GM19438 (cell line): ENCODE results near the gene CDH13.

Experiments used
- ATAC-seq: cut with Tn5 transposase; IDR thresholded peaks from one replicate; pipeline ENCODE4 v1.9.1; 2021; ENCODE audit warnings: low read depth; ENCODE audit not compliant: unreplicated experiment

The CDH13 gene

DNA sequence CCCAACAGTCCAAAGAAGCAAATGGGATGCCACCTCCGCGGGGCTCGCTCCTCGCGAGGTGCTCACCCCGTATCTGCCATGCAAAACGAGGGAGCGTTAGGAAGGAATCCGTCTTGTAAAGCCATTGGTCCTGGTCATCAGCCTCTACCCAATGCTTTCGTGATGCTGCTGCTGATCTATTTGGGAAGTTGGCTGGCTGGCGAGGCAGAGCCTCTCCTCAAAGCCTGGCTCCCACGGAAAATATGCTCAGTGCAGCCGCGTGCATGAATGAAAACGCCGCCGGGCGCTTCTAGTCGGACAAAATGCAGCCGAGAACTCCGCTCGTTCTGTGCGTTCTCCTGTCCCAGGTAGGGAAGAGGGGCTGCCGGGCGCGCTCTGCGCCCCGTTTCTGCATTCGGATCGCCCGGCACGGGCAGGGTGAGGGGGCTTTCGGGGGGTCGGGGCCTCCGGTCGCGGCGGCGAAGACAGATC lies at the start of gene CDH13:
CDH13 (plus strand) TSS at position 179 of the 471 bp plus-strand sequence.
- no peak for ATAC-seq

DNA sequence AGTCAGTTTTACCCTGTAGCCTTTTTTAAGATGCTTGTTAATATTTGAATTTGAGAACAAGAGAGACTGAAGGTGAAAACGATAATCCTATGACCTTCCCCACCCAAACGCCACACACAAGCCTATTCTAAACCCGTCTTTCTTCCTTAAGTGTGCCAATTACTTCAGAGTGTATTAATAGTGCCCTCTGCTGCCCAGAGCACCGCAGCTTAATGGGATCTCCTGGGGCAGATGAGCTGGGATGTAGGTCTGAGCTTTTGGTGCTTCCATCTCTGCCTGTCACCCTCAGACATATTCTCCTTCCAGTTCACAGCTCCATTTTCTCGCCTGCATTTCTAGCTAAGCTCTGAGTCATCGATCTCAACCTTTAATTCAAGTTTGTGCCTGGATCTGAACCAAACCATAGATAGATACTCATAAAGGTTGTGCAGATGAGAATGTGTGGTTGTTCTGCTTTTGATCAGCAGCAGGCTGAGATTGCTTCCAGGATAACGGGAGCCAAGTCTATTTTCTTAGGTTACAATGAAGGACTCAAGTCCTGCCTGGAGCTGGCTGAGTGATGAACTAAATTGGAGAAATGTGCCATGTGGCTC lies 46.4 kb upstream of the CDH13 start:
- ATAC-seq: no peak

DNA sequence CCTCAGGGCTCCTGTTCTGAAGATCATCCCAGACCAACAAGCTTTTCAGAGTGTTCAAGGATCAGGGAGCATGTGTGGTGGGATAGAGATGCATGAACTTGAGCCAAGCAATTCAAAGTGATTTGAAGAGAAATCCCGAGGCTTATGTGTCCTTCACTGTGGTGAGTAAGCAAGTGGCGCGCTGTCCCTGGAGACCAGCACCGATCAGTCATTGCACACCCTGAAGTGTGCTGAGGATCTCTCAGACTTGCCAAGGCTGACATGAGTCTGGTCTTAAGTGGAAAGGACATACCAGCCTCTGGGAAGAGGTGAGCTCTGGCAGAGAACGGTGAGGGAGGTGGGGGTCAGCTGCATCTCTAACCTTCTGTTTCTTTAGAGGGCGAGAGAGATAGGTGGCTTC lies 43.8 kb upstream of the CDH13 start:
- ATAC-seq: no peak

DNA sequence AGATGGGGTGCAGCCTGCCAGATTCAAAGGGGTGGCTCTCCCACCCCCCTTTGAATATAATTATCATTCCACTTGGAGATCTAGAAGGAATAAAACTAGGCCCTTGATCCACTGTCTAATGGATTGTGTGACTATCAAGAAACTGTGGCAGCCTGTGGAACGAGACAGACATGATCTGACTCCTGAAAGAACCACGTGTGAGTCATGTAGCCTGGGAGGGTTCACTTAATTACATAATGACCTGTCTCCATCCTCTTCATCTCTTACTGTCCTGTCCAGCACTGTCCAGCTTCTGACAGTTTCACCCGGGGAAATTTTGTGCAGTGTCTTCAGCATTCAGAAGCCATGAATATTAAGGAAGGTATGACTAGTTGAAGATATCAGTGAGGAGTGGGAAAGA lies 43.3 kb upstream of the CDH13 start:
- ATAC-seq: no peak

DNA sequence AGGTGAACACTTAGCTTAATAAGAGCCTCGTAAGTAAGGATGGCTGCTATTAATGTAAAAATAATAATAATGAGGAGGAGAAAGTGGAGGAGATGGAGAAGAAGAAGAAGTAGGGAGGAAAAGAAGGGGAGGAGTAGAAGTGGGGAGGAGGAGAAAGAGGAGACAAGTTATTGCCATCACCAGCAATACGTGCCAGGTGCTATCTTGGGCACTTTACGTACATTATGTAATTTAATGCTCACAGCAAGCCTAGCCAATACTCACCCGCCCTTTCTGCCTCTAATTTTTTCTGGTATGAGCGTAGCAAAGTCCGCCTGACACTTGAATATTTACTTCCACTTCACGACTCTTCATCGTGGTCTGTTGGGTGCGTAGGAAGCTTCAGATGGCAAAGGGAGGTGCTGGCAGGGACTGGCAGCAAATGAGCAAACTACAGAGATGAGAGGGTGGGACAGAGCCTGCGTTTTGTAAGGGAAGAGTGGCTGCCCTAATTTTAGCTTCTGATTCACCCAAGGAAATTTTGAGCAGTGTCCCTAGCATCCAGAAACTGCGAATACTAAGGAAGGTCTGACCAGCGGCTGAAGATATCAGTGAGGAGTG lies 42.1 kb upstream of the CDH13 start:
- ATAC-seq: no peak

DNA sequence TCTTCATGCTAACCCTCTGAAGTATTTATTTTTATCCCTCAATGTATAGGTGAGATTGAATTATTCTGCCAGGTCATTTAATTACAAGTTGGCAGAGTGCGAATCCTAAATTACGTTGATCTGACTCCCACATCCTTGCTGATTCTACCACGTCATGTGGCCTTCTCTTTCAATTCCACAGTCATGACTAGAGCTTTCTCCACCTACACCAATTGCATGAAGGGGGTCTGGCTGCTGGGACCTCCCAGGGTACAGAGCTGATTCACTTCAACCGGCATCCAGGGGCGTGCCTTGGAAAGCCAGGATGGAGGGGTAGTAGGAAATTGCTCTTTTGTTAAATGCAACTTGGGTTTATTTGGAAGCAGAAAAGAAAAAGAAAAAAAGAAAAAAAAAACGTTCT lies 41.1 kb upstream of the CDH13 start:
- no peak for ATAC-seq

DNA sequence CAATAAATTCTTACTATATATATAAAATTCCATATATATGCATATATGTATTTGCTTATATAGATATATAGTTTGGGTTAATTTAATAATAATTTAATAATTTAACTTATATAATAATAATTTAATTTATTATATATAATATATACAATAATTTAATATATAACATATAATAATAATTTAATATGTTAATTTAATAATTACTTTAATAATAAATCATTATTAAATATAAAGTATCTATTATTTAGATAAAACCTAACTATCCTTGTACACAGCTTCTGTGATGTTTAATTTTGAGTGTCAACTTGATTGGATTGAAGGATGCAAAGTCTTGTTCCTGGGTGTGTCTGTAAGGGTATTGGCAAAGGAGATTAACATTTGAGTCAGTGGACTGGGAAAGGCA lies 40.6 kb upstream of the CDH13 start:
- no peak for ATAC-seq

DNA sequence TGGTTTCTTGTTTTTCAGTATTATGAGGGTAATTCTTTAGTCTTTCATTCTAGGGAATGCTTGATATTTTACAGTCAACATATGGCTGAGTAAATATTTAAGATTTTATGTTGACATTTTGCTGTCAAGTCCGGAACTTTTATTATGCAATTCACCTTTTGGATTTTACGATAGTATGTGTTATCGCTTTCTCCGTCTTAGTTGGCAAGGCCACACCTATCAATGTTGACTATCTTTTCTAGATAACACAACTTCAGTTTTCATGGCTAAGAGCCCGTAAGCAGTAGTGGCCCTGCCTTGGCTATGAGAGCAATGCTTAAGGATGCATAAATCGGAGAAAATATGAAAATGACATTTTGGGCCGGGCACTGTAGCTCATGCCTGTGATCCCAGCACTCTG lies 39.5 kb upstream of the CDH13 start:
- ATAC-seq: no peak

DNA sequence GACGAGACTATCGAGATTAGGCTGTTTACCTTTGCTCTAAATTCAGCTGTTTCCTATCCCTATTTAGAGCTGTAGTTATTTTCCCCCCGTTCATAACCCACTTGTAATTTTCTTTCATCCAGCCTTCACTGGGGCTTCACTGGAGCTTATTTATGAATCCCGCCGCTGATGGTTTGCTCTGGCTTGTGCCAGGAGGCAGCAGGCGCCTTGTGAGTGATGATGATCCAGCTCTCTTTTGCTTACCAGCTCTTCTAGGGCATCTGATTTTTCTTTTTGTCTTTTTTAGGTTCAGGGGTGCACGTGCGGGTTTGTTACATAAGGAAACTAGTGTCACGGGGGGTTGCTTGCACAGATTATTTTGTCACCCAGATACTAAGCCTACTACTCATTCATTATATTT lies 37.4 kb upstream of the CDH13 start:
- no peak for ATAC-seq

DNA sequence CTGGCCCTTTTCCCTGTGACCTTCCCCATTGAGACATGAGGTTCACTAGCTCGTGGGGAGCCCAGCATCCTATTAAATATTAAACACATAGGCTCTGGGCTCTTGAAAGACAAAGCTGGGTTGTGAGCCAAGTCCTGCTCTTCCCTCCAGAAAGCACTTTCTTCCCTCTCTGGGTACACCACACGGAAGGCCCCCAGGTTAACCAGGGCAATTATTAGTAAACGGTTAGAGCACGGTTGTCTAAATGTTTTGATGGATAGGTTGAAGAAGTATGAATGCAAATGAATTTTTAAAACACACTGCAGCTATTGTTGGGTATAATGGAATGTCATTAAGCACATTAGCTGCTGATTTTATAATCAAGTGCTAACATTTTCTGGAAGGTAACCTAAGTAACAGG lies 32.7 kb upstream of the CDH13 start:
- ATAC-seq: no peak

DNA sequence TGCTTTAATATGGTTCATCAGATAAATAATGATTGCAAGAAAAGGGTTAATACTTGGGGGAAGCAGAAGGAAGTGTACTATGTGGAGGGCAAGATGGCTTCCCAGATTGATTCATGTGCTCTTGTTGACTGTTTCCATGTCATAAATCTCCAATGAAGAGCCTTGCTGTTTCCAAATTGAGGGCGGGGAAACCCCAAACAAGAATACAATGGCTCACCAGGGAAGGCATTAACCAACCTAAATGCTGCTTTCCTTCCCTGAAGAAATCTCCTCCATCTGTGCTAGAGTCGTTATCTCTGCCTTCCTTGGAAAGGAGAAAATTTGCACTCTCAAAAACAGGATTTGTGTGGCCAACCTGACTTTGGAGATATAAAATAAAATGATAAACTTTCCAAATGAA lies 28.0 kb upstream of the CDH13 start:
- ATAC-seq: no peak

DNA sequence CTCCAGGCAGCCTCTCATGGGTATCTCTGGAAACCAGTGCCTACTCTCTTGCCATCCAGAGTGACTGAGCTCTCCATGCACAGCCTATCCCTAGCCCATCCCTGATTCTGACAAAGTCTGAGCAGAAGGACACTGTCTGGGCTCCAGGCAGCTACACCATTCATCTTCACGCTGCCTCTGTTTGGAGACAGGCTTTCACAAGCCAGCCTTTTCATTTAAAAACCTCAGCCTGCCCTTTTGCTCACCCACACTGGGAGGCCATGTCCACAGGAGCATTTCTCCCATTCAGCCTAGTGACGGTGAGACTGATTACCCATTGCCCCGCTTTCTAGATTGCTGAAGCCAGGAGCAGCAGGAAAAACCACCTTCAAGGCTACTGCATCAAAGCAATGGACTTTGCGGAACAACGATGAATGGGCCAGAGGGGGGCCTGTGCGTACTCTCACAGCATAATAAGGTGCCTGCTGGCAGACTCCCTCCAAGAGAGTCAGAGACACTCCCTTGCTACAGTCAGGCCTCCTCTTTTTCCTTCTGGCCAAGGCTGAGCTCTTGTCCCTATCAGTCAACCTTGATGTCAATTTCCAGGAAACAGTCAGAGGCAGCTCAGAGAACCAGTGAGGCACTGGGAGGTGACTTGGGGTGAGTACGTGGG lies 24.7 kb upstream of the CDH13 start:
- no peak for ATAC-seq

DNA sequence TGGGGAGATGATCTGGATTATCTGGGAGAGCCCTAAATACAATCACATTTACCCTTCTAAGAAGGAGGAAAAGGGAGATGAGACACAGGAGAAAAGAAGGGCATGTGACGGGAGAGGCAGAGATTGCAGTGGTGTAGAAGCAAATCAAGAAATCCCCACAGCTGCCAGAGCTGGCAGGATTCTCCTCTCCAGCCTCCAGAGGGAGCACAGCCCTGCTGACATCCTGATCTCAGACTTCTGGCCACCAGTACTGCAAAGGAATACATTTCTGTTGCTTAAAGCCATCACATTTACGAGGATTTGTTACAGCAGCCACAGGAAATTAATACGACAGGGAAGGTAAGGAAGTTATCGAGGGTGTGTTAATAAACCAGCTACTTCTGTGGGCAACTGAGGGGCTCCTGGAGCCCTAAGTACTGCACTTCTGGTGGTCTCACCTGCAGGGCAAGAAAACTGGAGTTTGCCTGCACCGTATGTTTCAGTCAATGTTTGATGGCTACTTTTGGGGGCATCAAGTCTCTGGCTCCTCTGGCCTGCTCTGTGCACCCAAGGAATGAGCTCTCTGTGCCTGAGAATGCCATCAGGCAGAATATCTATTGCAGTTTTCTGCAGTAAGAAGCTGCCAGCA lies 22.9 kb upstream of the CDH13 start:
- no peak for ATAC-seq

DNA sequence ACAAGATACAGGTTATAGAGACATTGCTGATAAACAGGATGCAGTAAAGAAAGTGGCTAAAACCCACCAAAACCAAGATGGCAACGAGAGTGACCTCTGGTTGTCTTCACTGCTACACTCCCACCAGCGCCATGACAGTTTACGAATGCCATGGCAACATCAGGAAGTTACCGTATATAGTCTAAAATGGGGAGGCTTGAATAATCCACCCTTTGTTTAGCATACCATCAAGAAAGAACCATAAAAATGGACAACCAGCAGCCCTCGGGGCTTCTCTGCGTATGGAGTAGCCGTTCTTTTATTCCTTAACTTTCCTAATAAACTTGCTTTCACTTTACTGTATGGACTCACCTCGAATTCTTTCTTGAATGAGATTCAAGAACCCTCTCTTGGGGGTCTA lies 21.7 kb upstream of the CDH13 start:
- no peak for ATAC-seq

DNA sequence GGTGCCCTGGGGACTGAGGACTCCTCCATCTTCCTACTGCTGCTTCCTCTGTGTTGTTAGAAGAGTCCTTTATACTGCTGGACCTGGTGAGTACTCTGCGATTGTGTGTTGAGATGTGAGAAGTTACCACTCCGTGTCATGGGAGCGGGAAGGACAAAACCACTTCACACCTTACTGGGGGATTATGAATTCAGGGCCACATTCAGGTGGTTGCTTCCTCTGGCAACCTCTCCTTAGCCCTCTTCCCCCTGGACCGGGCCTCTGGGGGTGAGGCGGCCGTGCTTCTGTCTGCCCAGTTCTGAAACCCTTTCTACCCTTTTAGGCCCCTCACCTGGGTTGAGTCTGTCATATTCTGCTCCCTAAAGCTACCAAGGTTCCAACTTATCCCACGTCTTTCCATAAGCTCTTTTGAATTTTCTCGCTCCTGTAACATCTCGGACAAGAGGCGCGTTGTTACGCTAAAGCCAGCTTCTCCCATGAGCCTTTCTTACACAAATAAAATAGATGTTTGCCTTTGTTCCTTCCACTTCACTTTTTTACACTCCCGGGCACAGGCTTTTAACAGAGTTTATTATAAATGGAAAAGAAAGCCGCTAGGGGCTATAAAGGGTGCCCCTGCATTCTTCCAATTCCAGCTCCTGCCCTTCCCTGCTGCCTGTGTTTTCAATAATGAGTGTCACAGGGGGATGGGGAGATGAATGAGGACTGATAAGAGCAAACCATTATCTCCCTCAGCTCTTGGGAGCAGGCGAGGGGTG lies 20.7 kb upstream of the CDH13 start:
- ATAC-seq: no peak

DNA sequence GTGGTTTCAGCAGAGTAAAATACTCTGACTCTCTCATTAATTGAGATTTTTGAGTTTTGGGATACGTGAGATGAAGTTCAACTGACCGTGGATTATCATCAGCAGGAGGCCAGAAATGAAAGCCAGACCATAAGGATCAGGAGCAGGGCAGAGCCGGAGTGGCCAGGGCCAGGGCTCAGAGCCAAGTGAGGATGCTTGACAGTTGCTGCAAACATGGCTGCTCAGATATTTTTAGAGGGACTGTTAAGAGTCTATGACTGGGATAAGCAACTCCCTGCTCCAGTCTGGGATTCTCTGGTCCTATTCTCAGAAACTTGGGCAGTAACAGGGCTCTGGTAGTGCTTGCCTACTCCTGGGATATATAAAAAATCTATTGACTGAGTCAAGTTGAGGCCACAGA lies 17.6 kb upstream of the CDH13 start:
- ATAC-seq: no peak

DNA sequence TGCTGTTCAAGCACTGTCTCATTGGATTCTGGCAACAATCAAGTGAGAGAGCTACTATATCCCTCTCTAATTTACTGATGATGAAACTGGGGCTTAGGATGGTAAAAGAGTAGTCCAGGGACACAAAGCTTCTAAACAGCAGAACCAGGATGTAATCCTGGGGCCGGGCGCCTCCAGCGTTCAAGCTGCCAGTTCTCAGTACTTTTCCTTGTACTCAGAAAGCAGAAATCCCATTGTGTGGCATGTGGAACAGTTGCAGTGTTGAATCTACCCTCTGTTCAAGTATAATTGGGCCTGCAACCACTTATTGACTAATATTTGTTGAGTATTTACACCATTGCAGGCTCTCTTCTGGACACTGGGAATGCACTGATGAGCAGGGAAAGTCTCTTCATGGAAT lies 14.5 kb upstream of the CDH13 start:
- ATAC-seq: no peak

DNA sequence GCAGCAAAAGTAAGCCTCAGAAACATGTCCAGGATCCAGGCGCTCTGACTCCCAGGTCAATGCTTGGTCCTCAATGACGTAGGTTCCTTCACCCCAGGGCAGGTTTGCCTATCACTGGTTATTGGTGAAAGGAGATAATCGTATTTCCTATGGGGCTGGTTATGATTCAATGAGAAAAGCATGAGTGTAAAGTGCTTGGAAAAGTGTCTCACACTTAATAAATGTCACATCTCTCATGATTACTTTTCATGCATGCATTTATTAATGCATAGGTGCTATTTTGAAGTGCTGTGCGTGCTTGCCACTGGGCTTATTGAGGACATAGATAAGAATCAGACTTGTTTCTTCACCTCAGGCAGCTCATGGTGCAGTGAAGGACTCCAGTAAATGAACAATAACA lies 10.4 kb upstream of the CDH13 start:
- ATAC-seq: no peak

DNA sequence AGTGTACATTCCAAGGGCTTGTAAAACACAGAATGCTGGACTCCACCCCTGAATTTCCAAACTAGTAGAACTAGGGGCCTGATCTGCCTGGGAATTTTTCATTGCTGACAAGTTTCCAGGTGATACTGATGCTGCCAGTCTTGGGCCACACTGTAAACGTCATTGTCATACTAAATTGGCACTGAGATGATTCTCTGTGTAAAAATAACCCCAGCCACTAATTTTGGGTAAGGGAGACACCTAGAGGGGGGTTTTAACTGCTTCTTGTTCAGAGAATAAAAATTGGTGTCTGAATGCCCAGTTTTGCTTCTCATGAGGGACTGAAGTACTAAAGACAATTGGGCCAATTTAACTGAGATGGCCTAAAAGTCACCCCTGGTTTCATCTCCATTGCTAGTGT lies 5.0 kb upstream of the CDH13 start:
- ATAC-seq: no peak

DNA sequence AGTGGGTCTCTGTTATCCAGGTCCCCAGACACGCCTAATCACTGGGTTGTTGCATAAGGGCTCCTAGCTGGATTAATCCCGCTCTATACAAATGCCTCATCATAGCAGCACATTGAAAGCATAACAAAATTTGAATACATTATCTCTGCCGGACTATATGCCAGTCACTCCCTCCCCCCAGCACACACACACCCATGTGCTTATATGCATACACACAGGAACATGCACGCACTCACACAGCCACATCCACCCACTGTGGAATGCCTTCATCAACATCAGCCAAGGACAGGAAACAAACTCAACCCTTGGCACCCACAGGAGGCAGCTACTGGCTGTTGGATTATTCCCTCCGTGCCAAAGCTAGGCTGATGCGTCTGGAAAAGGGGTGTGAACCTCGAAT lies 3.5 kb upstream of the CDH13 start:
- ATAC-seq: no peak
